Keratinocyte (primary cell): ENCODE measurements around the gene EPHB1. TPM values are rescaled to one million over a fixed set of nuclear protein-coding genes. Genes with fewer than 3 reads are reported as not detected.

ENCODE experiments used
- DNase-seq: peaks from one replicate; pipeline ENCODE4 v3.0.0-alpha.2; 2011; ENCODE audit warnings: low read depth, missing footprints, low spot score
- FAIRE-seq: peaks from 2 replicates; lab custom pipeline; 2011; peaks lifted over from hg19 to GRCh38; lab: Jason Lieb, UNC
- H2AFZ ChIP-seq: 2 replicates; pipeline ENCODE4 v1.6.0; 2012; ENCODE audit warnings: low read length, control low read depth, inconsistent platforms; ENCODE audit not compliant: control insufficient read depth
- H3K27ac ChIP-seq: 2 replicates; pipeline ENCODE4 v1.5.1; 2011; ENCODE audit warnings: low read length; ENCODE audit not compliant: control insufficient read depth, insufficient read depth
- H3K27me3 ChIP-seq: 3 replicates; pipeline ENCODE4 v1.6.0; 2011; ENCODE audit warnings: low read length; ENCODE audit not compliant: control insufficient read depth, insufficient read depth; ENCODE audit errors: extremely low read depth
- H3K36me3 ChIP-seq, 2 experiments: 2 replicates in 1 of 2; 3 replicates in 1 of 2; pipeline ENCODE4 v1.5.1; 2011; ENCODE audit warnings: low read length in 2 of 2, mild to moderate bottlenecking in 1 of 2; ENCODE audit not compliant: control insufficient read depth in 2 of 2, insufficient read depth in 2 of 2; ENCODE audit errors: extremely low read depth in 1 of 2
- H3K4me1 ChIP-seq: 3 replicates; pipeline ENCODE4 v1.5.1; 2011; ENCODE audit warnings: low read length; ENCODE audit not compliant: control insufficient read depth, insufficient read depth; ENCODE audit errors: extremely low read depth
- H3K4me2 ChIP-seq: 3 replicates; pipeline ENCODE4 v1.6.0; 2011; ENCODE audit warnings: low read depth, low read length; ENCODE audit not compliant: control insufficient read depth, insufficient read depth; ENCODE audit errors: extremely low read depth
- H3K4me3 ChIP-seq, 3 experiments: fragments of 200-600 bp in 1 of 3; sonication (generic) in 1 of 3; 2 replicates in 2 of 3; 3 replicates in 1 of 3; pipeline ENCODE4 v1.5.1; 2011 to 2016; ENCODE audit warnings: low read length in 3 of 3, mild to moderate bottlenecking in 3 of 3, control low read depth in 2 of 3, inconsistent platforms in 1 of 3, low read depth in 1 of 3, mixed read lengths in 1 of 3, mixed run types in 1 of 3, moderate library complexity in 1 of 3; ENCODE audit not compliant: control insufficient read depth in 2 of 3, insufficient read depth in 2 of 3; ENCODE audit errors: extremely low read depth in 1 of 3
- H3K79me2 ChIP-seq: 2 replicates; pipeline ENCODE4 v1.6.0; 2012; ENCODE audit warnings: low read length; ENCODE audit not compliant: control insufficient read depth, insufficient read depth
- H3K9ac ChIP-seq: 3 replicates; pipeline ENCODE4 v1.6.0; 2011; ENCODE audit warnings: low read length; ENCODE audit not compliant: control insufficient read depth, insufficient read depth; ENCODE audit errors: extremely low read depth
- H3K9me1 ChIP-seq: 3 replicates; pipeline ENCODE4 v1.6.0; 2011; ENCODE audit warnings: low read length; ENCODE audit not compliant: control insufficient read depth, insufficient read depth; ENCODE audit errors: extremely low read depth
- H3K9me3 ChIP-seq: 2 replicates; pipeline ENCODE4 v1.5.1; 2012; ENCODE audit warnings: low read depth, low read length; ENCODE audit not compliant: control insufficient read depth
- H4K20me1 ChIP-seq: 3 replicates; pipeline ENCODE4 v1.6.0; 2011; ENCODE audit warnings: low read length; ENCODE audit not compliant: control insufficient read depth, insufficient read depth; ENCODE audit errors: extremely low read depth
- CTCF ChIP-seq, 3 experiments: IDR thresholded peaks in 1 of 3; conservative IDR thresholded peaks in 1 of 3; optimal IDR thresholded peaks in 1 of 3; 2 replicates in 2 of 3; 3 replicates in 1 of 3; pipeline versions ENCODE3 to v1.5.1; 2011; ENCODE audit warnings: low read length in 3 of 3, mild to moderate bottlenecking in 3 of 3, moderate library complexity in 2 of 3, control low read depth in 1 of 3, inconsistent platforms in 1 of 3; ENCODE audit not compliant: insufficient read depth in 2 of 3; ENCODE audit errors: extremely low read depth in 1 of 3
- EZH2 ChIP-seq: IDR thresholded peaks from one replicate; pipeline ENCODE4 v1.6.1; 2012; ENCODE audit warnings: inconsistent platforms, mild to moderate bottlenecking, low read length, moderate library complexity
- dilution Hi-C: fragments of 300-500 bp; cut with MboI; formaldehyde crosslinking; loops from one replicate; pipeline ENCODE4 v1.7.0; 2020; ENCODE audit warnings: low sequenced_read_pairs; ENCODE audit not compliant: extremely low pct_ligation_motif_present
- polyA plus RNA-seq, 5 experiments: library from polyadenylated mRNA; depleted of rRNA in 3 of 5; stranded (reverse) in 3 of 5; stranded (forward) in 1 of 5; unstranded in 1 of 5; fragments of >200 nt; gene quantifications; 1 replicate in 1 of 5; 2 replicates in 3 of 5; 3 replicates in 1 of 5; pipeline versions ENCODE4 v1.2.1 to v1.2.3, GENCODE V29; 2011 to 2012; ENCODE audit warnings: missing spikeins in 2 of 5, low read depth in 1 of 5, low replicate concordance in 1 of 5

The EPHB1 gene
- polyA plus RNA-seq, 1 donor (not counting 4 experiments of a cell fraction or from before 2014, with no cell fraction given) = 0.01 TPM

- Histone ChIP-seq H3K9me3 (no peaks in the 10 kb centered on the region), H3K27ac (no peak overlapping the region), H2AFZ (no peak overlapping the region), H3K9me1 (no peaks in the 10 kb centered on the region), H3K9ac (no peak overlapping the region), H3K27me3 (peaks cover 17% of the 10 kb centered on the region), H3K36me3 (no peaks in the 10 kb centered on the region), H3K4me3 (no peak overlapping the region), H4K20me1 (no peaks in the 10 kb centered on the region), H3K79me2 (no peaks in the 10 kb centered on the region), H3K4me1 (no peaks in the 10 kb centered on the region), H3K4me2 (no peak overlapping the region)
- DNase-seq (no peak), FAIRE-seq (no peak)
- TF ChIP-seq CTCF (optimal IDR thresholded peaks at IDR 0.05 in 1 of 3, IDR thresholded peaks at IDR 0.05 in 1 of 3, conservative IDR thresholded peaks at IDR 0.05 in 1 of 3; ENCODE audit: extremely low read depth in 1 of 3, insufficient read depth in 2 of 3, low read length in 3 of 3) = no peak
- no peak for TF ChIP-seq EZH2
- dilution Hi-C loops = no loop called here
Measured at GRCh38 chr3:134802428-134803050, 7.5 kb downstream of the EPHB1 start.

GRCh38 chr3:134803051-134803505 lies 8.0 kb downstream of the EPHB1 start:
- Histone ChIP-seq H3K9me3 (no peaks in the 10 kb centered on the region), H3K9ac (no peak overlapping the region), H3K36me3 (no peaks in the 10 kb centered on the region), H3K4me3 (no peak overlapping the region), H4K20me1 (no peaks in the 10 kb centered on the region), H3K79me2 (no peaks in the 10 kb centered on the region), H3K4me1 (no peaks in the 10 kb centered on the region), H2AFZ (no peak overlapping the region), H3K27ac (no peak overlapping the region), H3K4me2 (no peak overlapping the region), H3K27me3 (peaks cover 11% of the 10 kb centered on the region), H3K9me1 (no peaks in the 10 kb centered on the region)
- no peak for DNase-seq
- TF ChIP-seq CTCF (optimal IDR thresholded peaks at IDR 0.05 in 1 of 3, IDR thresholded peaks at IDR 0.05 in 1 of 3, conservative IDR thresholded peaks at IDR 0.05 in 1 of 3; ENCODE audit: extremely low read depth in 1 of 3, insufficient read depth in 2 of 3, low read length in 3 of 3) (no peak), EZH2 (no peak)
- FAIRE-seq = no peak
- dilution Hi-C loops = no loop called here
